HG02642 (cell line): ENCODE measurements around the gene PGGHG.

Experiments
- ATAC-seq: cut with Tn5 transposase; IDR thresholded peaks from one replicate; pipeline ENCODE4 v1.9.1; 2021; ENCODE audit warnings: mild to moderate bottlenecking; ENCODE audit not compliant: unreplicated experiment, poor library complexity

The PGGHG gene

DNA sequence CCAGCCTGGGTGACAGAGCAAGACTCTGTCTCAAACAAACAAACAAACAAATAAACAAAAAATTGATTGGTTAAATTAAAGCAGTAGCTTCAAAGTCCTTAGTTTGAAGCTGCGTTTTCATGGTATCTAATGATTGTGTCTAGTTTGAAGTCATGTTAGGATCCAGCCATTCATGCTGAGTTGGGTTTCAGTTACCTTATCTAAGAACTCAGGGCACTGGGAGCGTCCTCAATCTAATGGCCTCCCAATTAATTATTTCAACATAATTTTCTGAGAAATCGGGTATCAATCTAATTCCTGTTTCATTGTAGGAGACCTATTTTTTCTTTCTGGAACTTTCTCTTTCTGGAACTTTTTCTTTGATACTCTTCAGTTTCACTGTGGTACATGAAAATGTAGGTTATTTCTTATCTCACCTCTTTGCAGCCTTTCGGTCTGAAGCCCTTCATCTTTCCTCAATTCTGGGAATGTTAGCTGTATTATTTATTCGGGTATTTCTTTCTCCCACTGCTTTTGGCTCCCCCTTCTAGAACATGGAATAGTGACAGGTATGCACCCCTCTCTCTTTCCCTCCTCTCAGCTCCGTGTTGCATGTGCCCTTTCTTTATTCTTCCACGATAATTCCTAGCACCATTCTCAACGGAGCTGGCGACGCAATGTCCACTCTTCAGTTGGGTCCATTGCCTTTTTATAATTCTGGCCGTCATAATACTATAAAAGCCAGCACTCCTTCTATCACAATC is 56.1 kb downstream of the PGGHG start:
- no peak for ATAC-seq
